Bronchial epithelial cell (primary cell): ENCODE data around the gene ABO. TPM values are rescaled to one million over a fixed set of nuclear protein-coding genes. Genes with fewer than 3 reads are reported as not detected.

Experiments used
- DNase-seq: peaks from one replicate; pipeline ENCODE4 v3.0.0-alpha.2; 2010; ENCODE audit warnings: low read depth
- FAIRE-seq: peaks from 2 replicates; lab custom pipeline; 2011; peaks lifted over from hg19 to GRCh38; lab: Jason Lieb, UNC
- H3K27me3 ChIP-seq: 2 replicates; pipeline ENCODE4 v1.5.1; 2011; ENCODE audit warnings: low read length; ENCODE audit not compliant: control insufficient read depth, insufficient read depth
- H3K36me3 ChIP-seq: 2 replicates; pipeline ENCODE4 v1.5.1; 2011; ENCODE audit warnings: low read length; ENCODE audit not compliant: control insufficient read depth, insufficient read depth
- H3K4me3 ChIP-seq: 2 replicates; pipeline ENCODE4 v1.5.1; 2011; ENCODE audit warnings: mild to moderate bottlenecking, low read depth, low read length, control low read depth
- total RNA-seq: library from RNA; depleted of rRNA; stranded (reverse); fragments of >200 nt; gene quantifications from 2 replicates; pipeline ENCODE4 v1.2.1, GENCODE V29; 2014
- TF ChIP-seq, protein P1 (sequence below): IDR thresholded peaks from 2 replicates; pipeline ENCODE4 v1.5.1; 2011; ENCODE audit warnings: mild to moderate bottlenecking, moderate library complexity, low read length, control low read depth, inconsistent platforms; ENCODE audit not compliant: insufficient read depth, severe bottlenecking

ABO gene
- total RNA-seq, 1 donor from 2014 or later: 1.8 TPM

DNA sequence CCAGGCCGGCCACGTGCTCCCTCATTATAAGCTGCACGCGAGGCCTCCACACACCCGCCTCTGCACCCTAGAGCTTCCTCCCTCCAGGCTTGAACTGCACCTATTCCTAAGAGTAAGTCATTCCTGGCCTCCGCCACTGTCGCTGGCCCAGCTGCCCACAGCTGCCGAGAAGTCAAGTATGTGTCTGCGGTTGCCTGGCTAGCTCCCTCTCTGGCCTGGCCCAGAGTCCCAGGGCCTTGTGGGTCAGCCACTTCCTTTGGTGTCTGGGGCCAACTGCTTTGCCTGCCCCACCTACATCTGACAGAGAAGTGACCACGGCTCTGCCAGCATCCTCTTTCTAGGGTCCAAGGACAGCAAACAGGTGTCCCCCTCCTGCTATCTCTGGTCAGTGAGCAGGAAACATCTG lies 18.3 kb downstream of the ABO start:
- no peak for DNase-seq

DNA sequence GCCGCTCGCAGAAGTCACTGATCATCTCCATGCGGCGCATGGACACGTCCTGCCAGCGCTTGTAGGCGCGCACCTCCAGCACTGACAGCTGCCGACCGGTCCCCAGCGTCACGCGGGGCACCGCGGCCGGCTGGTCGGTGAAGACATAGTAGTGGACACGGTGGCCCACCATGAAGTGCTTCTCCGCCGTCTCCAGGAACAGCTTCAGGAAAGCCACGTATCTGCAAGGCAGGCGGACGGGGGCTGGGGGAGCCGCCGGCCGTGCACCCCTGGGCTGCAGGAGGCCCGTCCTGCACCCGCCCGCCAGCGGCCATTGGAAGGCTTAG lies 18.9 kb downstream of the ABO start:
- TF ChIP-seq, protein P1, sequence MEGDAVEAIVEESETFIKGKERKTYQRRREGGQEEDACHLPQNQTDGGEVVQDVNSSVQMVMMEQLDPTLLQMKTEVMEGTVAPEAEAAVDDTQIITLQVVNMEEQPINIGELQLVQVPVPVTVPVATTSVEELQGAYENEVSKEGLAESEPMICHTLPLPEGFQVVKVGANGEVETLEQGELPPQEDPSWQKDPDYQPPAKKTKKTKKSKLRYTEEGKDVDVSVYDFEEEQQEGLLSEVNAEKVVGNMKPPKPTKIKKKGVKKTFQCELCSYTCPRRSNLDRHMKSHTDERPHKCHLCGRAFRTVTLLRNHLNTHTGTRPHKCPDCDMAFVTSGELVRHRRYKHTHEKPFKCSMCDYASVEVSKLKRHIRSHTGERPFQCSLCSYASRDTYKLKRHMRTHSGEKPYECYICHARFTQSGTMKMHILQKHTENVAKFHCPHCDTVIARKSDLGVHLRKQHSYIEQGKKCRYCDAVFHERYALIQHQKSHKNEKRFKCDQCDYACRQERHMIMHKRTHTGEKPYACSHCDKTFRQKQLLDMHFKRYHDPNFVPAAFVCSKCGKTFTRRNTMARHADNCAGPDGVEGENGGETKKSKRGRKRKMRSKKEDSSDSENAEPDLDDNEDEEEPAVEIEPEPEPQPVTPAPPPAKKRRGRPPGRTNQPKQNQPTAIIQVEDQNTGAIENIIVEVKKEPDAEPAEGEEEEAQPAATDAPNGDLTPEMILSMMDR: no peak
- Histone ChIP-seq H3K27me3 (no peaks in the 10 kb centered on the region), H3K36me3 (no peaks in the 10 kb centered on the region), H3K4me3 (no peak overlapping the region)
- no peak for DNase-seq
- no peak for FAIRE-seq

More for the DNA sequence above, 18.3 kb downstream of the ABO start:
- FAIRE-seq: no peak
- TF ChIP-seq, protein P1: no peak
- no peak overlapping the region for H3K4me3 ChIP-seq
- no peaks in the 10 kb centered on the region for H3K36me3 ChIP-seq
- H3K27me3 ChIP-seq: no peaks in the 10 kb centered on the region

DNA sequence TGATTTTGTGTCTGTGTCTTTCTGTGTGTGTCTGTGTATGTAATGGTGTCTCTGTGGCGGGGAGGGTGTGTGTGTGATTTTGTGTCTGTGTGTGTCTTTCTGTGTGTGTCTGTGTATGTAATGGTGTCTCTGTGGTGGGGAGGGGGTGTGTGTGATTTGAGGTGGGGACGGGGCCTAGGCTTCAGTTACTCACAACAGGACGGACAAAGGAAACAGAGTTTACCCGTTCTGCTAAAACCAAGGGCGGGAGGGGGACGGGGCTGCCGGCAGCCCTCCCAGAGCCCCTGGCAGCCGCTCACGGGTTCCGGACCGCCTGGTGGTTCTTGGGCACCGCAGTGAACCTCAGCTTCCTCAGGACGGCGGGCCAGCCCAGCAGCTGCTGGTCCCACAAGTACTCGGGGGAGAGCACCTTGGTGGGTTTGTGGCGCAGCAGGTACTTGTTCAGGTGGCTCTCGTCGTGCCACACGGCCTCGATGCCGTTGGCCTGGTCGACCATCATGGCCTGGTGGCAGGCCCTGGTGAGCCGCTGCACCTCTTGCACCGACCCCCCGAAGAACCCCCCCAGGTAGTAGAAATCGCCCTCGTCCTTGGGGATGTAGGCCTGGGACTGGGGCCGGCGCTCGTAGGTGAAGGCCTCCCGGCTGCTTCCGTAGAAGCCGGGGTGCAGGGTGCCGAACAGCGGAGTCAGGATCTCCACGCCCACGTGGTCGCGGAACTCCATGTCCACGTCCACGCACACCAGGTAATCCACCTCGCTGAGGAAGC lies 19.4 kb downstream of the ABO start:
- no peaks in the 10 kb centered on the region for H3K36me3 ChIP-seq
- TF ChIP-seq, protein P1: no peak
- H3K27me3 ChIP-seq: no peaks in the 10 kb centered on the region
- no peak overlapping the region for H3K4me3 ChIP-seq
- no peak for DNase-seq
- peak; percentile 7 for FAIRE-seq

DNA sequence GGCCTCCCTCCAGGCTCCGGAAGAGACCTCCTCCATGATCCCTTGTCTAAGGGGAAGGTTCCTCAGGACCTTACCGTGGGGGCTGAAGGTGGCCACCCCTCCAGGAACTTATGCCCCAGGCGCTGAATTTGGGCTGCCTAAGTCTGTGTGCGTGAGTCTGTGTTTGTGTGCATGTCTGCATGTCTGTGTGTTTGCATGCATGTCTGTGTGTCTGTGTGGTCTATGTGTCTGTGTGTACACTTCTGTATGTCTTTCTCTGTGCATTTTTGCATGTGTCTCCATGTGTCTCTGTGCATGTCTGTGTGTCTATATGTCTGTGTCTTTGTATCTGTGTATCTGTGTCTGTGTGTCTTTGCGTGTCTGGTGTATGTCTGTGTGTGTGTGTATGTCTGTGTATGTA lies 20.5 kb downstream of the ABO start:
- no peak for DNase-seq
- FAIRE-seq: peak; percentile 7
- Histone ChIP-seq H3K36me3 (no peaks in the 10 kb centered on the region), H3K4me3 (no peak overlapping the region), H3K27me3 (no peaks in the 10 kb centered on the region)
- TF ChIP-seq, protein P1: no peak

DNA sequence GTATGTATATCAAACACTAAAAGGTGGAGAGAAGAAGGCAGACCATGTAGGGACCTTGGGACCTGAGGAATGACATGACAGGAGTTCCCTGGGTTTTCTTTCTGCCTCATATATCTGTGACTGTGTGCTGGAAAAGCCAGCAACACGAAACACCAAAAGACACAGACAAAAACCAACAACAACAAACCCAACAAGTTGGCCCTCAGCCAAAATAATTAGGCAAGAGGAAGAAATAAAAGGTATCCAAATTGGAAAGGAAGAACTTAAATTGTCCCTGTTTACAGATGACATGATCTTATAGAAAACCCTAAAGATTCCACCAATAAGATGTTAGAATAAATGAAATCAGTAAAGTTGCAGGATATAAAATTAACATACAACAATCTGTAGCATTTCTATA lies 21.7 kb downstream of the ABO start:
- FAIRE-seq (no peak), DNase-seq (no peak)
- TF ChIP-seq, protein P1: no peak
- Histone ChIP-seq H3K36me3 (no peaks in the 10 kb centered on the region), H3K4me3 (no peak overlapping the region), H3K27me3 (peaks cover 2% of the 10 kb centered on the region)

DNA sequence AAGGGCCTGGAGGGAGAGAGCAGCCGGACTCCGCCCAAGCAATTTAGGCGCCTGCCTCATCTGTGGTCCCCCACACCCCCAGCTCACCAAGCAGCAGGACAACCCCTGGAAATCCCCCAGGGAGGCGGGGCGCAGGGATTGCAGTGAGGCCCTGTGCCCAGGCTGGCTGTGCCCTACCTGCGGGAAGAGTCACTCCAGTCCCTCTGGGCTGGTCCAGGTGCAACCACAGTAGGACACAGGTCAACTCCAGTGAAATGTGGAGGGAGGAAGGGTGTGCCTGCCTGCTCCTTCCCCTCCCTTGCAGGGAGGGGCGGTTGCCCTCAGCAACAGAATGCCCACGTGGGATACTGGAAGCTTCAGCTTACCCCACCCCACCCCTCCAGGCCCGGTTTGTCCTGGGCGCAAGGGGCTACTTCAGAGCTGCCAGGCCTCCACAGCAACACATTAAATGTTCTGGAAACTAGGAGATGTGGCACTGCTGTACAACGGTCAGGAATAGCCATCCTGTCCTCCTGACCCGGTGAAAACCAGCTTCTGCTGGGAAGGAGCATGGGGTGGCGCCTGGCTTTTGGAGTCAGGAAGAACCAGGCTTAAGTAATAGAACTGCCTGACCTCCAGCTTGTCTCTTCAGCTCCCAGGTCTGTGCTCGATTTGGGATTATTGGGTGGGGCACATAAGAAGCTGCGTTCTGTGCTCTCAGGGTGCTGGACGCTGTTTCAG lies 22.5 kb downstream of the ABO start:
- FAIRE-seq: peak; percentile 43
- DNase-seq: peak; percentile 27
- Histone ChIP-seq H3K27me3 (peaks cover 2% of the 10 kb centered on the region), H3K4me3 (no peak overlapping the region), H3K36me3 (no peaks in the 10 kb centered on the region)
- TF ChIP-seq, protein P1: no peak
